VCaP (cell line): ENCODE measurements around the gene PCCA.

Source experiments
- H3K27ac ChIP-seq: fragments of 450-650 bp; 2 replicates; pipeline ENCODE4 v1.5.1; 2017
- CTCF ChIP-seq: fragments of 450-650 bp; conservative IDR thresholded peaks from 2 replicates; pipeline ENCODE4 v1.5.1; 2017; ENCODE audit warnings: mild to moderate bottlenecking, moderate library complexity

Gene PCCA

DNA sequence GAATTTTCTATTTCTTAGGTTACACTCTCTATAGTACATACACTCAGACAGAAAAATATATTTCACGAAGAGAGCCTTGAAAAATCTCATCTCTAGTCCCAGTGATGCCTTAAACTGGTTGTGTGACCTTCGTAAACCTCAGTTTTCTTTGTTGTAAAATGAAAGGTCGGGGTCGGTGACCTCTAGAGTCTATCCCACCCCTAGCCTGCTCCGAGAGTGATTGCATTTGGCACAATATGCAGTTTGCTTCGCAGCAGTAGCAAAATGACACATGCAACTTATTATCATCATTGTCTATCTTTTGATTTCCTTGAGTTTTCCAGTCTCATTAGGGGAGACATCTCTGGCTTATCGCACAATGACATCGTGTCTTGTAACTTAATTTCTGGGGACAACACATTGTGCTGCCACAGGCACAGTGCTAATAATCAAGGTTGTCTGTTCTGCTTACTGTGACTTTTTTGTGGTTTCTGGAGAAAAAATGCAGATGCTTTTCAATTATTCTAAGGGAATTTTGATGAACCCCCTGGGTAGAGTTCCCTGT lies 384.7 kb downstream of the PCCA start:
- no peak for TF ChIP-seq CTCF
- H3K27ac ChIP-seq, result no peak overlapping the region

DNA sequence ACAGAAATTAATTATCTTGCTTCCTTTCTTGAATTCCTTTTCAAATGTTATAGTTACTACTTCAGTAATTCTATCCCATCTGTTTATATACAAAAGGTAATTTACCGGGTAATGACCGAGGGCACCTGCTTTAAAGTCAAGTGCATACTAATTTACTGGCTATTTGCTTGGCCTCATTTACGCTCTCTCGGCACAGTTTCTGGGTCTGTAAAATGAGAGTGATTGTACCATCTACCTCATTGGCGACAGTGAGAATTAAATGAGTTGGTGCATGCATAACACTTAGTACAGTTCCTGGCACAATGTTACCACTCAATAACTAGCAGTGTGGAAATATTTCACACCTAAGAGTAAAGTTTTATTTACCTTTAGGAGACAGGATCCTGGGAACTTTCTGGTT lies 388.1 kb downstream of the PCCA start:
- H3K27ac ChIP-seq, result no peak overlapping the region
- TF ChIP-seq CTCF, result no peak

DNA sequence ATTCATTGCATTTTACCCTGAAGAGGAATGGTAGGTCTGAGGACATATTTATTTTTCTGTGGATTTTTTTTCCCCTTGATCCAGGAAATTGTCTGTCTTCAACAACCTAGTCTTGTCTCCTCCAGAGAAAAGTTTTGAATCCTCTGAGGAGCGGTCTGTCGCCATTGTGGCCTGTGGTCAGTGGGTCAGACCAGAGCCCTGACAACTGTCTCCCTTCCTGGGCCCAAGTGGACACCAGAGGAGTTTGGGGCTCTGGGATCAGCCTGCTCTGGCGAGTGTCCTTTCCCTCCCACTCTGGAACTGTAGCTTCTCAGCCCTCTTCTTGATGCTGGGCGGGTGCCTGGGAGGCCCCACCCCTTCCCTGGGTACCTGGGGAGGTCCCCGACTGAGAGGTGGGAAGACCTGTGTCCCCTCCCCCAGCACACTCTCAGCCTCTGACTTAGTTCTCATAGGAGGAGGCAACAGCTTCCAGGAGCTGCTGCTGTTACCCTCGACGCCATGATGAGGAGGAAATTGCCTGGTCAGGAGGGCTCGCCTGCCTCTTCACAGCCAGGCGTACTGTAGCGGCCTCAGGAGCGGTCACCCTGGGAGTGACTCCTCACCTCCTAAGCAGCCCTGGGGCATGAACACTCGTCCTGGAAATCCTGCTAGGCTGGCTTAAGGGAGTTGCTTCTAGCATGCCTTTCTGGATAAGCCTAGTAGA lies 389.4 kb downstream of the PCCA start:
- no peak for TF ChIP-seq CTCF
- no peak overlapping the region for H3K27ac ChIP-seq

DNA sequence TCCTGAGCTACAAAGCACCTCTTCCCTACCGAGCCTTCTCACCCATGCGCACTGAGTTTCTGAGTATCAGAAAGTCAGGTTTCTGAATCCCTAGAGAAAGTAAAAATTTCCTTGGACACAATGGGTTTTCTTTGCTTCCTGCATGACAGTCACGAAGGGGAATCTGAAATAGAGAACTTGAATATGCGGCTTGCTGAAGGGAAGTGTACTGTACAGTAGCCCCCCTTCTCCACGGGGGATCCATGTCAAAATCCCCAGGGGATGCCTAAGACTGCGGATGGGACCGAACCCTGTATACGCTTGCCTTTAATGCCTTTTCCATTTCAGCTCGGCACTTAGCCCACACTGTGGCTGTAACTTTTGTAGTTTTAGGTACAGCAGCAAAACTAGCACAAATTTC lies 391.8 kb downstream of the PCCA start:
- H3K27ac ChIP-seq, result no peak overlapping the region
- no peak for TF ChIP-seq CTCF

- no peak for TF ChIP-seq CTCF
Measured at GRCh38 chr13:100483139-100483538, 394.2 kb downstream of the PCCA start.

GRCh38 chr13:100483841-100484381 lies 395.0 kb downstream of the PCCA start:
- no peak overlapping the region for H3K27ac ChIP-seq
- no peak for TF ChIP-seq CTCF

More at GRCh38 chr13:100483139-100483538, 394.2 kb downstream of the PCCA start:
- no peak overlapping the region for H3K27ac ChIP-seq

- H3K27ac ChIP-seq, result no peak overlapping the region
- TF ChIP-seq CTCF, result no peak
Measured at GRCh38 chr13:100484702-100485101, 395.8 kb downstream of the PCCA start.
